GM19099 (cell line): ENCODE data around the gene SET.

Experiments used
- POLR2A ChIP-seq: IDR thresholded peaks from 3 replicates; pipeline ENCODE4 v1.6.1; 2011; ENCODE audit warnings: low read depth; ENCODE audit not compliant: insufficient read length; ENCODE audit errors: extremely low read depth

The SET gene

DNA sequence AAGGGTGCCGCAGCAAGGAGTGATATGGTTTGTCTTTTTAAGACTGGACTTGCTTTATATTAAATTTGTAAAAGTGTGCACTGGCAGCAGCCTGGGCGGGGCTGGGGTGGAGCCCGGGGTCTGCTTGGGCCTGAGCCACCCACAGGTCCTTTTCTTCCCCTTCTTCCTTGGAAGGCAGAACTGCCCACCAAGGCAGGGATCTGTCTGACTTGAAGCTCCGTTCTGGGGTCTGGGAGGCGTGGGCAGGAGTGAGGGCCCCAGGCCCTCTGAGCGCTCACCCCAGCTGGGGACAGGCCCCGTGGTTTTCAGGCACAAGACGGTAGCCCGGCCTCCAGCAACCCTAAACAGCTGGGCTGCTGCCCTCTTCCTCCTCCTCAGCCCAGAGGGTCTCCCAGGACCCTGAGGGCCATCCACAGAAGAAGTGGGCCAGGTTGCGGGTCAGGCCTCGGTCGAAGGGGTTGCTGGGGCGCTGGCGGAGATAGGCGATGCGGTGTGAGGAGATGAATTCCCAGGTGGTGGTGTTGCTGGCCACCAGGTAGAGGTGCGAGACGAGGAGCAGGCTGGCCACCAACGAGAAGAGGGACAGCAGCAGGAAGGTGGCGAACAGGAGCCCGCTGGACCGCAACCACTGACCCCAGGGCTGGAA, 31.9 kb downstream of the SET start:
- TF ChIP-seq POLR2A = no peak

DNA sequence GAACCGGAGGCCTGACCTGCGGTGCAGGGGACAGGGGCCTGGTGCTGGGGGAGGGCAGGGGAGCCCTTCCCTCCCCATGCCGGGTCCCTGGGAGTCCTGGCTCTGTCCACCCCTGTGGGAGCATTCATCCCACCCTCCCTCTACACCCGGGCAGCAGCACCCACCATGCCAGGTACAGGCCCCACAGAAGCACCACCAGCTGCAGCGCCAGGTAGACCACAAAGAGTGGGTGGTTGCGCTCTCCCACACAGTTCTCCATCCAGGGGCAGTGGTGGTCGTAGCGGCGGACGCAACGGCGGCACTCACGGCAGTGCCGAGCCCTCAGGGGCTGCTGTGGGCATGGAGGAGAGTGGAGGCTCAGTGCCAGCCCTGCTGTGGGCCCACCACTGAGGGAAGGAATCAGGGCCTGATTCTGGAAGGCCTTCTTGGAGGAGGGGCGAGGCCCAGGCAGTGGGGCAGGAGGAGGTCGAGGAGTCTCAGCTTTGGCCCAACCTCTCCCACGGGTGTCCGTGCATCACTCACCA, 32.5 kb downstream of the SET start:
- no peak for TF ChIP-seq POLR2A

DNA sequence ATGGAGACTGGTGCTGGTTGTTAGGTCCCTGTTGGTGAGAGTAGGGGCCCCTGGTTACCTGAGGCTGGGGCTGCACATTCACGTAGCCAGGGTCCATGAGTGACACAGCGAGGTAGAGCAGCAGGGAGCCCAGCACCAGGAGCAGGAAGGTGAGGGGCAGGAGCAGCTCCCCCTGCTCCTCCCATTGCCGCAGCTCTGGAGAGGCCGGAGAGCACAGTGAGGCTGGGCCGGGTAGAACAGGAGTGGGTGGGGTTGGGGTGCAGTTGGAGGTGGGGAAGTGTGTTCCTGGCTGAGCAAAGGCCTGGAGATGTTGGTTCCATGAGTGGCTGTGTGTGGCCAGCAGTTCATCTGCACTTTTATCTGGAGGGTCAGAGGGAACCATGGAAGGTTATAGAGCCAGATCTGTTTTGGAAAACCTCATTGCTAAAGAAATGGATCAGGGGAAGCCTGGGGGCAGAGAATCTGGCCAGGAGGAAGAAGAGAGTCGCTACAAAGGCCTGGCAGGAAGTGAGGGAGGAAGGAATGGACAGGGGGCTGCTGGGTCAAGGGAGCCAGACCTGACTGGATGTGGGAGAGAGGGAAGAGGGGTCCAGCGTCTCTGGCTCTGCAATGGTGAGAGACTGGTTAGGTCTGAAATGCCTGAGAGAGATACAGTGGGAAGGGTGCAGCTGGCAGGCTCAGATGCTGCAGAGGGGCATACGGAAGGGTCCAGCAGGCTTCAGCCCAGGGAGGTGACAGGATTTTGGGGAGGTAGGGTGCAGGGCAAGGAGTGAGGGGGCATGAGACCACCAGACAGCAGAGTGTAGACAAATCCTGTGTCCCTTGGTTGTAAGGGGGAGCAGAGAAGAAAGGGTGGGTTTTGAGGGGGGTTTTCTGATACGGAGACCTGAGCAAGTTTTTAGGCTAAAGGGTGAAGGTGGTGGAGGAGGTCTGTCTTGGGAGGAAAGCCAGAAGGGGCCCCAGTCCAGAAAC, 33.6 kb downstream of the SET start:
- no peak for TF ChIP-seq POLR2A

- no peak for TF ChIP-seq POLR2A
Measured at GRCh38 chr9:128723352-128723865, 34.4 kb downstream of the SET start.

GRCh38 chr9:128723866-128724743, 35.1 kb downstream of the SET start, which contains the start of gene ZDHHC12:
Gene ZDHHC12 (minus strand): TSS chr9:128724127. CDS start chr9:128724093, 34 bp downstream.
- peak; percentile 99 for TF ChIP-seq POLR2A

DNA sequence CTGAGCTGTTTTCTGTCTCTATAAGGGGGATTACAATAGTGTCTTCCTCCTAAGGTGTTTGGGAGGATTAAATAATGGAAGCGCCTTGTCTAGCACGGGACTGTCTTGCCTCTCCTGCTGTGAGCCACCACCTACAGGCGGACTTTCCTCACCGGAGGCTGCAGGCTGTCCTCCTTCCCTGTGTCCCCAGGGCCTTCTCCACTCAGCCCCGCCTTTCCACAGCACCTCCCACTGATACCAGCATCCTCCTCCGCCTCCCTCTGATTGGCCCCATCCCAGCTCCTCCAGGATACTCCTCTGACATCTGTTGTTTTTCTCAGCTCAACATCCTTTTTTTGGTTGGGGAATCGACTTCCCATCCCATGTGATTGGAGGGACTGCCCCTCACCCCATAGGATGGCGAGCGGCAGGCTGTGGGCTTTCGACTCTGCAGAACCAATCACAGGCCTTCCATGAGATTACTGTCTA, 35.8 kb downstream of the SET start:
- peak; percentile 45 for TF ChIP-seq POLR2A

DNA sequence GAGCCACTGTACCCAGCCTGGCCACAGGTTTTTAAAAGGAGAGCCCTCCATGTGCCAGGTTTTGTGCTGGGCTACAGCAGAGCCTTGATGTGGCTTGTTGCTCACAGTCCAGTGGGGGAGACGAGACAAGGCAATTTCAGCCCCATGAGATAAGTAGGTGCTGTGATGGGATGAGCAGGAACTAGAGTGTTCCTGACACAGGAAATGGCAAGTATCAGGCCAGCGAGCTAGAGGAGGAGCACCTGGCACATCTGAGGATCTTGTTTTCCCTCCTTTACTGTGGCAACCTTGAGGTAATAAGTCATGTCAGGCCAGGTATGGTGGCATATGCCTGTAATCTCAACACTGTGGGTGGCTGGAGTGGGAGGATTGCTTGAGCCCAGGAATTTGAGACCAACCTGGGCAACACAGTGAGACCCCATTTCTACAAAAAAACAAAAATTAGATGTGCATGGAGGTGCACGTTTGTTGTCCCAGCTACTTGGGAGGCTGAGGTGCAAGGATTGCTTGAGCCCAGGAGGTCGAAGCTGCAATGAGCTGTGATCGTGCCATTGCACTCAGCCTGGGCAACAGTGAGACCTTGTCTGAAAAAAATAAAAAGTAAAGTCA, 38.7 kb downstream of the SET start:
- no peak for TF ChIP-seq POLR2A

DNA sequence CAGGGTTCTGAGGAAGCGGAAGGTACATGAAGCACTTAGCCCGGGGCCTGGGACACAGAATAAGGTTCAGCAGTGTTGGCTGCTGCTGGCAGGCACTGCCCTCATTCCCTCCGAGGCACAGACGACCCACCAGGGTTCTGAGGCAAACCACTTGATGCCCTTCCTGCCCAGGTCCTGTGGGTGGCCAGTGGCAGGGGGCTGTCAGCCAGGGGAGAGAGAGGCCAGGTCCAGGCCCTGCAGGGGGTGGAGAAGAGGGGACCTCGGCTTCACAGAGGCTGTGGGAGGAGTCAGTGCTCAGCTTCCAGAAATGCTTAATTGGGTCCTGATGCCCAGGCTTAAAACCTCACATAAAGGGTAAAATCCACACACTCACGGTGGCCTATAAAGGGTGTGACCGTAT, 39.3 kb downstream of the SET start:
- no peak for TF ChIP-seq POLR2A

GRCh38 chr9:128729302-128729701, 40.3 kb downstream of the SET start:
- no peak for TF ChIP-seq POLR2A

GRCh38 chr9:128729766-128730517, 40.9 kb downstream of the SET start:
- TF ChIP-seq POLR2A = no peak

DNA sequence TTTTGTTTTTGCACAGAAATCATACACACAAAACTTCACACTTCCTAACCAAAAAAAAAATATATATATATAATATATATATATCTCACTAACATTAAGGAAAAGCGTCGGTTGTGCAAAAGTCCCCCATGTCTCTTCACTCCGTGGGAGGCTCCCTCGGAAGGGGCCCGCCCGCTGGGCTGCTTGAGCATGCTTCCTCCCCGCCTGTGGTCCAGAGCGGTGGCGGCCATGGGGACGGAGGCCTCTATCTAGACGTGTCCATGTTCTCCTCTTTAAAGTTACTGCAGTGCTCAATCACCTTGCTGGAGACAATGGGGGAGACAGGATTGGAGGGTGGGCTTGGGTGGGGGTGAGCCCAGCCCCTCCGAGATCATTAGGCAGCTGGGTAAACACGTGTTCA, 42.1 kb downstream of the SET start:
- no peak for TF ChIP-seq POLR2A

DNA sequence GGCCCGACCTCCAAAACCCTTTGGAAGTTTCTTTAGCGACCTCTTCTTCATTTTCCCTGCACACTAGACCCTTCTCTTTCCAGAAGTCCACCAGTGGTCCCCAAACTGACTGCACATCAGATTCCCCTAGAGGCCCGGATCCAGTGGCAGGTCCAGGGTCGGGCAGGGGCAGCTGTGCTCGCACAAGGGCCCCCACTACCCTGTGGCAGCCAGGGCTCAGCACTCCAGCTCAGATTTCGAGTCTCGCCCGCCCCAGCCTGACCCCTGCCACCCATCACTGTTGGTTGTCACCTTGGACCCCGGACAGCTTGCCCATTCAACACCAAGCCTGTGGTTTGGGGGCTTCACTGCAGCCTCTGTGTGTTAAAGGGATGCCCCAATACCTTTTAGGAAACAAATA, 42.7 kb downstream of the SET start:
- TF ChIP-seq POLR2A = no peak

DNA sequence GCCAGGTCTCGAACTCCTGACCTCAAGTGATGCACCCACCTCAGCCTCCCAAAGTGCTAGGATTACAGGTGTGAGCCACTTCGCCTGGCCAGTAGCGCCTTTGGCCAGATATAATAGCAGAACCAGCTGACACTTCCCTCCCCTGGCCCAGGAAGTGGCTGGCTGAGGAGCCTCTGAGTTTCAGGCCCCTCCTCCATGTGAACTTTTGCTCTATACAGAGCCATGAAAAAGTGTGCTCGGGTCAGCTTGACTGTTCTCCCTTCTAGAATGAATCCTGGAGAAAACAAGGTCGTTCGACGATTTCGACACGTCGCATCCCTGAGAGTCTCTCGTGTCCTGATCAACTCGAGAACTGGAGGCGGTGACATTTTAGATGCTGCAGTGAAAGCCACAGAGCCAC, 43.6 kb downstream of the SET start:
- TF ChIP-seq POLR2A = no peak
